Neuronal stem cell (in vitro differentiated cells): ENCODE results near the gene TGFBRAP1.
"Not testable (repeated sequence)": the region's sequence is repeated elsewhere in the genome, so short reads cannot be mapped to it uniquely, and the experiment has no call there.

Experiments used
- DNase-seq: peaks from one replicate; pipeline ENCODE4 v3.0.0-alpha.2; 2013; ENCODE audit warnings: low spot score
- H2AFZ ChIP-seq: one replicate; pipeline ENCODE4 v1.6.1; 2013; ENCODE audit warnings: mild to moderate bottlenecking, low read length, inconsistent platforms
- H2AK5ac ChIP-seq: 2 replicates; pipeline ENCODE4 v1.6.1; 2013; ENCODE audit warnings: low read depth, mild to moderate bottlenecking, inconsistent platforms, low read length, moderate library complexity, mixed read lengths
- H2BK120ac ChIP-seq: 2 replicates; pipeline ENCODE4 v1.6.1; 2013; ENCODE audit warnings: low read depth, mild to moderate bottlenecking, inconsistent platforms, low read length, moderate library complexity, mixed read lengths
- H2BK12ac ChIP-seq: one replicate; pipeline ENCODE4 v1.6.1; 2013; ENCODE audit warnings: low read length, inconsistent platforms
- H2BK15ac ChIP-seq: 2 replicates; pipeline ENCODE4 v1.6.1; 2013; ENCODE audit warnings: mild to moderate bottlenecking, low read length, inconsistent platforms, mixed read lengths
- H2BK5ac ChIP-seq: one replicate; pipeline ENCODE4 v1.6.1; 2013; ENCODE audit warnings: inconsistent platforms, mild to moderate bottlenecking, low read length, moderate library complexity
- H3K14ac ChIP-seq: one replicate; pipeline ENCODE4 v1.6.1; 2013; ENCODE audit warnings: low read length, inconsistent platforms
- H3K18ac ChIP-seq: 2 replicates; pipeline ENCODE4 v1.6.1; 2013; ENCODE audit warnings: low read length, inconsistent platforms
- H3K23ac ChIP-seq: 2 replicates; pipeline ENCODE4 v1.6.1; 2013; ENCODE audit warnings: low read depth, mild to moderate bottlenecking, mixed read lengths, low read length, inconsistent platforms; ENCODE audit not compliant: poor library complexity
- H3K27ac ChIP-seq: replicated peaks from 3 replicates; pipeline ENCODE4 v1.5.1; 2013; ENCODE audit warnings: low read length, inconsistent platforms
- H3K27me3 ChIP-seq, 3 experiments: 2 replicates each; pipeline ENCODE4 v1.6.1; 2013; ENCODE audit warnings: low read length in 3 of 3, mild to moderate bottlenecking in 2 of 3, inconsistent platforms in 1 of 3, low read depth in 1 of 3, mixed read lengths in 1 of 3, moderate library complexity in 1 of 3; ENCODE audit not compliant: control insufficient read depth in 3 of 3, insufficient read depth in 3 of 3
- H3K36me3 ChIP-seq, 2 donors: replicated peaks in 1 of 2; 2 replicates each; pipeline ENCODE4 v1.6.1; 2013; ENCODE audit warnings: low read length in 2 of 2; ENCODE audit not compliant: control insufficient read depth in 2 of 2, insufficient read depth in 2 of 2
- H3K4ac ChIP-seq: 2 replicates; pipeline ENCODE4 v1.6.1; 2013; ENCODE audit warnings: inconsistent platforms, mild to moderate bottlenecking, low read length, moderate library complexity
- H3K4me1 ChIP-seq, 2 donors: 1 replicate in 1 of 2; 2 replicates in 1 of 2; pipeline ENCODE4 v1.6.1; 2013; ENCODE audit warnings: low read length in 2 of 2, low read depth in 1 of 2; ENCODE audit not compliant: control insufficient read depth in 2 of 2, insufficient read depth in 1 of 2
- H3K4me2 ChIP-seq: one replicate; pipeline ENCODE4 v1.6.1; 2013; ENCODE audit warnings: mild to moderate bottlenecking, low read length, inconsistent platforms; ENCODE audit not compliant: insufficient read depth, poor library complexity, severe bottlenecking
- H3K4me3 ChIP-seq, 2 donors: 2 replicates each; pipeline ENCODE4 v1.5.1; 2013; ENCODE audit warnings: low read length in 2 of 2, mild to moderate bottlenecking in 2 of 2, inconsistent platforms in 1 of 2, moderate library complexity in 1 of 2
- H3K79me1 ChIP-seq: one replicate; pipeline ENCODE4 v1.6.1; 2013; ENCODE audit warnings: low read depth, mild to moderate bottlenecking, inconsistent platforms, low read length, moderate library complexity
- H3K9ac ChIP-seq: one replicate; pipeline ENCODE4 v1.6.1; 2013; ENCODE audit warnings: mild to moderate bottlenecking, low read depth, low read length, inconsistent platforms; ENCODE audit not compliant: poor library complexity
- H3K9me3 ChIP-seq, 2 donors: replicated peaks in 1 of 2; 2 replicates each; pipeline versions ENCODE3 to v1.6.1; 2013; ENCODE audit warnings: low read length in 2 of 2, mild to moderate bottlenecking in 2 of 2, inconsistent platforms in 1 of 2, low read depth in 1 of 2, mixed read lengths in 1 of 2, moderate library complexity in 1 of 2; ENCODE audit not compliant: control insufficient read depth in 2 of 2, insufficient read depth in 1 of 2
- H4K8ac ChIP-seq: one replicate; pipeline ENCODE4 v1.6.1; 2013; ENCODE audit warnings: low read depth, mild to moderate bottlenecking, inconsistent platforms, low read length, moderate library complexity
- H4K91ac ChIP-seq: one replicate; pipeline ENCODE4 v1.6.1; 2013; ENCODE audit warnings: low read length, low read depth, mild to moderate bottlenecking, inconsistent platforms; ENCODE audit not compliant: poor library complexity
- WGBS, 2 donors: extraction: QIAGEN DNeasy Blood & Tissue Kit; methylation state at CpG; one replicate each; pipeline ENCODE4 v1.1.7; 2013; ENCODE audit warnings: missing lambda C conversion rate in 2 of 2, mixed read lengths in 1 of 2; ENCODE audit not compliant: insufficient read length in 2 of 2, insufficient replicate concordance in 1 of 2; ENCODE audit errors: extremely low coverage in 2 of 2; 5-methylcytosine and 5-hydroxymethylcytosine counted together

TGFBRAP1 gene

GRCh38 chr2:105328281-105329196 is 996 bp downstream of the TGFBRAP1 start:
- Histone ChIP-seq H2AFZ (peak overlapping the region; percentile 70), H3K9ac (peak overlapping the region; percentile 95), H3K4me3 (peak overlapping the region; percentile 57 to 77), H3K9me3 (no peaks in the 10 kb centered on the region), H2BK12ac (peak overlapping the region; percentile 49), H3K4ac (peak overlapping the region; percentile 79), H3K18ac (peak overlapping the region; percentile 87), H3K4me2 (peak overlapping the region; percentile 94), H3K23ac (peak overlapping the region; percentile 75), H2BK15ac (peak overlapping the region; percentile 47), H3K4me1 (peaks cover 4 to 19% of the 10 kb centered on the region in 2 donors), H2BK120ac (peak overlapping the region; percentile 51), H3K79me1 (peaks cover 11% of the 10 kb centered on the region), H3K36me3 (peaks cover 0 to 4% of the 10 kb centered on the region in 2 donors), H4K91ac (no peak overlapping the region), H3K14ac (no peak overlapping the region), H3K27ac (no peak overlapping the region), H4K8ac (peak overlapping the region; percentile 76), H2BK5ac (no peak overlapping the region), H3K27me3 (no peaks in the 10 kb centered on the region), H2AK5ac (peak overlapping the region; percentile 56)
- no CpG with 5 or more reads among the region's 16 CpGs for WGBS, 2 donors
- no peak for DNase-seq

GRCh38 chr2:105327690-105328089 is 1.8 kb downstream of the TGFBRAP1 start:
- Histone ChIP-seq H2BK15ac (no peak overlapping the region), H3K4me2 (no peak overlapping the region), H4K8ac (no peak overlapping the region), H2AFZ (no peak overlapping the region), H3K4ac (no peak overlapping the region), H2BK120ac (no peak overlapping the region), H3K14ac (no peak overlapping the region), H3K4me1 (peaks cover 4 to 19% of the 10 kb centered on the region in 2 donors), H3K27me3 (no peaks in the 10 kb centered on the region), H3K4me3 (no peak overlapping the region), H2BK12ac (no peak overlapping the region), H4K91ac (no peak overlapping the region), H3K36me3 (peaks cover 0 to 12% of the 10 kb centered on the region in 2 donors), H3K18ac (no peak overlapping the region), H3K27ac (no peak overlapping the region), H3K79me1 (peaks cover 14% of the 10 kb centered on the region), H2AK5ac (no peak overlapping the region), H3K23ac (no peak overlapping the region), H2BK5ac (no peak overlapping the region), H3K9me3 (no peaks in the 10 kb centered on the region), H3K9ac (no peak overlapping the region)
- no peak for DNase-seq
- WGBS, 2 donors: no CpG with 5 or more reads among the region's 2 CpGs

- not testable (repeated sequence) for H2BK15ac ChIP-seq, H3K9me3 ChIP-seq, H3K9ac ChIP-seq, H3K4me3 ChIP-seq, DNase-seq, H2AFZ ChIP-seq, H3K23ac ChIP-seq, H3K14ac ChIP-seq, H2BK12ac ChIP-seq, H2BK5ac ChIP-seq, H4K91ac ChIP-seq, H3K4me2 ChIP-seq, H4K8ac ChIP-seq, H2AK5ac ChIP-seq, H3K18ac ChIP-seq, H3K27me3 ChIP-seq, H2BK120ac ChIP-seq, H3K4ac ChIP-seq, H3K27ac ChIP-seq
- peaks cover 0 to 15% of the 10 kb centered on the region in 2 donors for H3K36me3 ChIP-seq
- peaks cover 4 to 19% of the 10 kb centered on the region in 2 donors for H3K4me1 ChIP-seq
- WGBS, 2 donors: no CpG with 5 or more reads among the region's 3 CpGs
- peaks cover 14% of the 10 kb centered on the region for H3K79me1 ChIP-seq
Observed at GRCh38 chr2:105327271-105327670, 2.3 kb downstream of the TGFBRAP1 start.

- Histone ChIP-seq H3K9me3 (no peaks in the 10 kb centered on the region), H3K23ac (no peak overlapping the region), H3K4me3 (no peak overlapping the region), H3K14ac (no peak overlapping the region), H2AK5ac (no peak overlapping the region), H2BK15ac (no peak overlapping the region), H2AFZ (no peak overlapping the region), H3K4ac (no peak overlapping the region), H3K27me3 (no peaks in the 10 kb centered on the region), H3K27ac (peak overlapping the region; percentile 30), H3K36me3 (peaks cover 0 to 15% of the 10 kb centered on the region in 2 donors), H2BK5ac (no peak overlapping the region), H2BK12ac (no peak overlapping the region), H3K9ac (no peak overlapping the region), H4K91ac (no peak overlapping the region), H3K18ac (no peak overlapping the region), H3K4me1 (peaks cover 4 to 16% of the 10 kb centered on the region in 2 donors), H2BK120ac (no peak overlapping the region), H3K79me1 (peaks cover 15% of the 10 kb centered on the region), H3K4me2 (no peak overlapping the region), H4K8ac (no peak overlapping the region)
- no CpG with 5 or more reads among the region's 3 CpGs for WGBS, 2 donors
- no peak for DNase-seq
Observed at GRCh38 chr2:105325389-105325963, 4.1 kb downstream of the TGFBRAP1 start.
